Measurements from ENCODE around the gene APMAP. TPM values are rescaled to one million over a fixed set of nuclear protein-coding genes. Genes with fewer than 3 reads are reported as not detected.

The APMAP gene
- total and polyA plus RNA-seq, 4 donors: 89.8 to 122 (median 109) TPM

GRCh38 chr20:25025986-25026605, 33.5 kb upstream of the APMAP start:
- H3K4me3 ChIP-seq (ENCODE audit: low read depth, low read length): no peak overlapping the region
- H3K27ac ChIP-seq (ENCODE audit: low read depth, low read length): no peak overlapping the region
- peaks cover 27% of the 10 kb centered on the region for H3K36me3 ChIP-seq (ENCODE audit: control insufficient read depth, insufficient read depth, low read length)
- DNase-seq (ENCODE audit: low read depth in 4 of 6, low spot score in 6 of 6): no peak
- no peaks in the 10 kb centered on the region for H3K9me3 ChIP-seq (ENCODE audit: control insufficient read depth, insufficient read depth, low read length)
- H3K4me1 ChIP-seq (ENCODE audit: control insufficient read depth, insufficient read depth, low read length): peaks cover 13% of the 10 kb centered on the region
- 98% methylated on average over 4 of the region's 4 CpGs for WGBS (ENCODE audit: insufficient coverage)
- H3K27me3 ChIP-seq (ENCODE audit: control insufficient read depth, insufficient read depth, low read length): no peaks in the 10 kb centered on the region

DNA sequence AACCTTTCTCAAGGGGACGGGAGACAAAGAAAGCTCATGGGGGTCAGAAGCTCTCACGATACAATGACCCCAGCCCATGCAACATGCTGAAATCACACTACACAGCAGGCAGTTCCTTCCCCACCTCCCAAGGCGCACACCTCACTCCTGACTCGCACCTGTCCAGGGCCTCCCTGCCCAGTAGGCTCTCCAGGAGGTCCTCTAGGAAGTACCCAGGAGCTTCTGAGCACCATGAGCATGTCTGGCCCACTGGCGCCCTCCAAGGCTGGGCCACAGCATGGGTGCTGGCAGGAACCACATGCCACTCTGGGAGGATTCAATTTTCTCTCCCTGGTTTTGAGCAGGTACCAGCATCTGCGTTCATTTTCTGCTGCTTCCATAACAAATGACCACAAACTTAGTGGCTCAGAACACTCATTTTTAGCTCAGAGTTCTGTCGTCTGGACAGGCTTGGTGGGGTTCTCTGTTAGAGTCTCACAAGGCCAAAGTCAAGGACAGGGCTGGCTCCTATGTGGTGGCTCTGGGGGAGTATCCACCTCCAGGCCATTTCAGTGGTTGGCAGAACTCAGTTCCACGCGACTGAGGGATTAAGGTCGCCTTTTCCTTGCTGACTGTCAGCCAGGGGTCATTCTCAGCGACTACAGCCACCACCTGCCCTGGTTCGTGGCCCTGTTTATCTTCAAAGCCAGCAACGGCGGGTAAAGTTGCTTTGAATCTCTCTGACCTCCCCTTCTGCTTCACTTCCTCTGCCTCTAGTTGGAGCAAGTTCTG, 32.7 kb upstream of the APMAP start:
- no peaks in the 10 kb centered on the region for H3K27me3 ChIP-seq (ENCODE audit: control insufficient read depth, insufficient read depth, low read length)
- no peak for DNase-seq (ENCODE audit: low read depth in 4 of 6, low spot score in 6 of 6)
- 95% methylated on average over 9 of the region's 14 CpGs for WGBS (ENCODE audit: insufficient coverage)
- no peak overlapping the region for H3K4me3 ChIP-seq (ENCODE audit: low read depth, low read length)
- H3K27ac ChIP-seq (ENCODE audit: low read depth, low read length): no peak overlapping the region
- peaks cover 5% of the 10 kb centered on the region for H3K4me1 ChIP-seq (ENCODE audit: control insufficient read depth, insufficient read depth, low read length)
- H3K36me3 ChIP-seq (ENCODE audit: control insufficient read depth, insufficient read depth, low read length): peaks cover 34% of the 10 kb centered on the region
- no peaks in the 10 kb centered on the region for H3K9me3 ChIP-seq (ENCODE audit: control insufficient read depth, insufficient read depth, low read length)

- H3K9me3 ChIP-seq (ENCODE audit: control insufficient read depth, insufficient read depth, low read length): no peaks in the 10 kb centered on the region
- no peak for DNase-seq (ENCODE audit: low read depth in 4 of 6, low spot score in 6 of 6)
- no peak overlapping the region for H3K27ac ChIP-seq (ENCODE audit: low read depth, low read length)
- 95% methylated on average over 4 of the region's 4 CpGs for WGBS (ENCODE audit: insufficient coverage)
- no peak overlapping the region for H3K4me3 ChIP-seq (ENCODE audit: low read depth, low read length)
- no peaks in the 10 kb centered on the region for H3K27me3 ChIP-seq (ENCODE audit: control insufficient read depth, insufficient read depth, low read length)
- no peaks in the 10 kb centered on the region for H3K4me1 ChIP-seq (ENCODE audit: control insufficient read depth, insufficient read depth, low read length)
- H3K36me3 ChIP-seq (ENCODE audit: control insufficient read depth, insufficient read depth, low read length): peaks cover 35% of the 10 kb centered on the region
Observed at GRCh38 chr20:25024171-25024570, 31.6 kb upstream of the APMAP start.

GRCh38 chr20:25023356-25023755, 30.8 kb upstream of the APMAP start:
- 87% methylated on average over 8 of the region's 10 CpGs for WGBS (ENCODE audit: insufficient coverage)
- no peak for DNase-seq (ENCODE audit: low read depth in 4 of 6, low spot score in 6 of 6)

GRCh38 chr20:25022680-25023079, 30.1 kb upstream of the APMAP start:
- H3K27me3 ChIP-seq (ENCODE audit: control insufficient read depth, insufficient read depth, low read length): no peaks in the 10 kb centered on the region
- H3K27ac ChIP-seq (ENCODE audit: low read depth, low read length): no peak overlapping the region
- DNase-seq (ENCODE audit: low read depth in 4 of 6, low spot score in 6 of 6): no peak
- H3K36me3 ChIP-seq (ENCODE audit: control insufficient read depth, insufficient read depth, low read length): peaks cover 43% of the 10 kb centered on the region
- H3K9me3 ChIP-seq (ENCODE audit: control insufficient read depth, insufficient read depth, low read length): no peaks in the 10 kb centered on the region
- no peaks in the 10 kb centered on the region for H3K4me1 ChIP-seq (ENCODE audit: control insufficient read depth, insufficient read depth, low read length)
- WGBS (ENCODE audit: insufficient coverage): 95% methylated on average over 9 of the region's 11 CpGs
- no peak overlapping the region for H3K4me3 ChIP-seq (ENCODE audit: low read depth, low read length)

More at GRCh38 chr20:25023356-25023755, 30.8 kb upstream of the APMAP start:
- Histone ChIP-seq H3K9me3 (ENCODE audit: control insufficient read depth, insufficient read depth, low read length) (no peaks in the 10 kb centered on the region), H3K4me3 (ENCODE audit: low read depth, low read length) (no peak overlapping the region), H3K27me3 (ENCODE audit: control insufficient read depth, insufficient read depth, low read length) (no peaks in the 10 kb centered on the region), H3K36me3 (ENCODE audit: control insufficient read depth, insufficient read depth, low read length) (peaks cover 40% of the 10 kb centered on the region), H3K4me1 (ENCODE audit: control insufficient read depth, insufficient read depth, low read length) (no peaks in the 10 kb centered on the region), H3K27ac (ENCODE audit: low read depth, low read length) (no peak overlapping the region)

DNA sequence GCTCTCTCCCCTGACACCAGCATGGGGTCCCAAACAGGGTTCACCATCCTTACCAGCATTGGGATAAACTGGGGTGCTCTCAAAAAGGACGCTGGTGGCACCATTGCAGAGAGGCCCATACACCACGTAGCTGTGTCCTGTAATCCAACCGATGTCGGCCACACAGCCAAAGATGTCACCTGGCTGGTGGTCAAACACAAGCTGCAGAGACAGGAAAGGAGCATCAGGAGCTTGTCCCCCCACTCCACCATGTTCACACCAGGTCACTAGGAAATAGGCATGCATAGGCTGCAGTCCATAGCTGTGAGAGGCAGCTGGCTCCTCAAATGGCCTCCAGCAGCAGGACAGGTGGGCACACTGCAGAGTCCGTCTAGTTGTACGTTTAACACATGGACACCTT, 28.8 kb upstream of the APMAP start:
- Histone ChIP-seq H3K36me3 (ENCODE audit: control insufficient read depth, insufficient read depth, low read length) (peaks cover 52% of the 10 kb centered on the region), H3K27ac (ENCODE audit: low read depth, low read length) (no peak overlapping the region), H3K9me3 (ENCODE audit: control insufficient read depth, insufficient read depth, low read length) (no peaks in the 10 kb centered on the region), H3K4me1 (ENCODE audit: control insufficient read depth, insufficient read depth, low read length) (no peaks in the 10 kb centered on the region), H3K27me3 (ENCODE audit: control insufficient read depth, insufficient read depth, low read length) (no peaks in the 10 kb centered on the region), H3K4me3 (ENCODE audit: low read depth, low read length) (no peak overlapping the region)
- no peak for DNase-seq (ENCODE audit: low read depth in 4 of 6, low spot score in 6 of 6)
- WGBS (ENCODE audit: insufficient coverage): 95% methylated on average over 6 of the region's 6 CpGs

GRCh38 chr20:25020901-25021301, 28.4 kb upstream of the APMAP start:
- Histone ChIP-seq H3K4me3 (ENCODE audit: low read depth, low read length) (no peak overlapping the region), H3K27ac (ENCODE audit: low read depth, low read length) (no peak overlapping the region), H3K27me3 (ENCODE audit: control insufficient read depth, insufficient read depth, low read length) (no peaks in the 10 kb centered on the region), H3K9me3 (ENCODE audit: control insufficient read depth, insufficient read depth, low read length) (no peaks in the 10 kb centered on the region), H3K4me1 (ENCODE audit: control insufficient read depth, insufficient read depth, low read length) (no peaks in the 10 kb centered on the region), H3K36me3 (ENCODE audit: control insufficient read depth, insufficient read depth, low read length) (peaks cover 52% of the 10 kb centered on the region)
- DNase-seq (ENCODE audit: low read depth in 4 of 6, low spot score in 6 of 6): no peak
- WGBS (ENCODE audit: insufficient coverage): 91% methylated on average over 5 of the region's 6 CpGs

GRCh38 chr20:25020345-25020744, 27.8 kb upstream of the APMAP start:
- WGBS (ENCODE audit: insufficient coverage): 95% methylated on average over 3 of the region's 5 CpGs
- no peaks in the 10 kb centered on the region for H3K4me1 ChIP-seq (ENCODE audit: control insufficient read depth, insufficient read depth, low read length)
- H3K27me3 ChIP-seq (ENCODE audit: control insufficient read depth, insufficient read depth, low read length): no peaks in the 10 kb centered on the region
- no peaks in the 10 kb centered on the region for H3K9me3 ChIP-seq (ENCODE audit: control insufficient read depth, insufficient read depth, low read length)
- peaks cover 52% of the 10 kb centered on the region for H3K36me3 ChIP-seq (ENCODE audit: control insufficient read depth, insufficient read depth, low read length)
- DNase-seq (ENCODE audit: low read depth in 4 of 6, low spot score in 6 of 6): no peak
- no peak overlapping the region for H3K27ac ChIP-seq (ENCODE audit: low read depth, low read length)
- H3K4me3 ChIP-seq (ENCODE audit: low read depth, low read length): no peak overlapping the region

- no peaks in the 10 kb centered on the region for H3K4me1 ChIP-seq (ENCODE audit: control insufficient read depth, insufficient read depth, low read length)
- H3K36me3 ChIP-seq (ENCODE audit: control insufficient read depth, insufficient read depth, low read length): peaks cover 56% of the 10 kb centered on the region
- no peak overlapping the region for H3K4me3 ChIP-seq (ENCODE audit: low read depth, low read length)
- WGBS (ENCODE audit: insufficient coverage): 88% methylated on average over 14 of the region's 16 CpGs
- H3K27ac ChIP-seq (ENCODE audit: low read depth, low read length): no peak overlapping the region
- DNase-seq (ENCODE audit: low read depth in 4 of 6, low spot score in 6 of 6): no peak
- H3K27me3 ChIP-seq (ENCODE audit: control insufficient read depth, insufficient read depth, low read length): no peaks in the 10 kb centered on the region
- H3K9me3 ChIP-seq (ENCODE audit: control insufficient read depth, insufficient read depth, low read length): no peaks in the 10 kb centered on the region
Observed at GRCh38 chr20:25019381-25020155, 27.0 kb upstream of the APMAP start.
